WTC11 (cell line): ENCODE data around the gene MBD3L4. TPM values are rescaled to one million over a fixed set of nuclear protein-coding genes. Genes with fewer than 3 reads are reported as not detected.

Experiments used
- ATAC-seq: fragments of 200-7000 bp; cut with Tn5 transposase; 2 replicates; pipeline ENCODE4 v1.10.0; 2021; ENCODE audit warnings: mild to moderate bottlenecking, moderate library complexity
- CTCF ChIA-PET: fragments of 300-600 bp; sonication (Branson Sonifier 250); formaldehyde crosslinking; loops from one replicate; lab custom pipeline; 2021; ENCODE audit warnings: antibody characterized with exemption; lab: Charles Lee
- POLR2A ChIA-PET: fragments of 350-600 bp; sonication (Branson Sonifier 250); formaldehyde crosslinking; loops from one replicate; lab custom pipeline; 2021; ENCODE audit warnings: antibody characterized with exemption; lab: Charles Lee
- DNase-seq: peaks from one replicate; pipeline ENCODE4 v3.0.0; 2021; ENCODE audit warnings: low spot score
- H3K27ac Mint-ChIP-seq: 2 replicates; pipeline ENCODE4 v1.8.0; 2021; ENCODE audit warnings: mixed read lengths
- H3K27me3 Mint-ChIP-seq: 2 replicates; pipeline ENCODE4 v1.8.0; 2021; ENCODE audit warnings: low read depth, mild to moderate bottlenecking, moderate library complexity, mixed read lengths
- H3K36me3 Mint-ChIP-seq: 2 replicates; pipeline ENCODE4 v1.8.0; 2021; ENCODE audit warnings: mixed read lengths
- H3K4me1 Mint-ChIP-seq: 2 replicates; pipeline ENCODE4 v1.8.0; 2022; ENCODE audit warnings: mixed read lengths
- H3K4me3 Mint-ChIP-seq: 2 replicates; pipeline ENCODE4 v1.8.0; 2021; ENCODE audit warnings: mild to moderate bottlenecking, moderate library complexity, mixed read lengths
- H3K9me3 Mint-ChIP-seq: 2 replicates; pipeline ENCODE4 v1.8.0; 2021; ENCODE audit warnings: mixed read lengths
- ATF1 ChIP-seq: sonication (generic); formaldehyde crosslinking; IDR thresholded peaks from 2 replicates; pipeline ENCODE4 v1.8.1; 2023; ENCODE audit warnings: mild to moderate bottlenecking, moderate library complexity, missing genetic modification reagents
- CBFB ChIP-seq: sonication (generic); formaldehyde crosslinking; IDR thresholded peaks from 2 replicates; pipeline ENCODE4 v1.8.1; 2022; ENCODE audit warnings: mild to moderate bottlenecking, low read depth, missing genetic modification reagents
- E2F1 ChIP-seq: sonication (generic); formaldehyde crosslinking; IDR thresholded peaks from 2 replicates; pipeline ENCODE4 v1.8.0; 2022; ENCODE audit warnings: mild to moderate bottlenecking, missing genetic modification reagents
- E2F5 ChIP-seq: sonication (generic); formaldehyde crosslinking; IDR thresholded peaks from 2 replicates; pipeline ENCODE4 v1.8.1; 2022; ENCODE audit warnings: mild to moderate bottlenecking, moderate library complexity, missing genetic modification reagents
- ETV6 ChIP-seq: sonication (generic); formaldehyde crosslinking; IDR thresholded peaks from 2 replicates; pipeline ENCODE4 v1.8.1; 2022; ENCODE audit warnings: mild to moderate bottlenecking, missing genetic modification reagents
- HMGXB4 ChIP-seq: sonication (generic); formaldehyde crosslinking; IDR thresholded peaks from 2 replicates; pipeline ENCODE4 v1.8.1; 2023; ENCODE audit warnings: mild to moderate bottlenecking, moderate library complexity, missing genetic modification reagents
- IRF1 ChIP-seq: sonication (generic); formaldehyde crosslinking; IDR thresholded peaks from 2 replicates; pipeline ENCODE4 v1.8.0; 2023; ENCODE audit warnings: missing genetic modification reagents
- IRF2 ChIP-seq: sonication (generic); formaldehyde crosslinking; IDR thresholded peaks from 2 replicates; pipeline ENCODE4 v1.8.0; 2022; ENCODE audit warnings: low read depth, missing genetic modification reagents, borderline replicate concordance
- PRDM15 ChIP-seq: sonication (generic); formaldehyde crosslinking; IDR thresholded peaks from 2 replicates; pipeline ENCODE4 v1.8.0; 2022; ENCODE audit warnings: missing genetic modification reagents
- PRRX2 ChIP-seq: fragments of 250-450 bp; sonication (Bioruptor Pico); IDR thresholded peaks from 2 replicates; pipeline ENCODE4 v1.8.0; 2021; ENCODE audit warnings: mild to moderate bottlenecking
- SMAD4 ChIP-seq: sonication (generic); formaldehyde crosslinking; IDR thresholded peaks from 2 replicates; pipeline ENCODE4 v1.8.0; 2022; ENCODE audit warnings: mild to moderate bottlenecking, missing genetic modification reagents
- SOX15 ChIP-seq: fragments of 250-450 bp; sonication (Bioruptor Pico); IDR thresholded peaks from 2 replicates; pipeline ENCODE4 v1.9.0; 2021; ENCODE audit warnings: mild to moderate bottlenecking
- TEAD1 ChIP-seq: sonication (generic); formaldehyde crosslinking; IDR thresholded peaks from 2 replicates; pipeline ENCODE4 v1.8.0; 2022; ENCODE audit warnings: mild to moderate bottlenecking, missing genetic modification reagents
- TP53 ChIP-seq: sonication (generic); formaldehyde crosslinking; IDR thresholded peaks from 2 replicates; pipeline ENCODE4 v1.8.1; 2023; ENCODE audit warnings: mild to moderate bottlenecking, missing genetic modification reagents
- ZNF232 ChIP-seq: sonication (generic); formaldehyde crosslinking; IDR thresholded peaks from 2 replicates; pipeline ENCODE4 v1.8.0; 2022; ENCODE audit warnings: mild to moderate bottlenecking, missing genetic modification reagents
- total RNA-seq: library from RNA; stranded (reverse); gene quantifications from 3 replicates; pipeline ENCODE4 v1.2.3, GENCODE V29; 2021

Gene MBD3L4
- total RNA-seq, 1 experiment from 2014 or later = not detected

GRCh38 chr19:7010722-7011593 is 29.0 kb downstream of the MBD3L4 start (continued):
- TF ChIP-seq IRF1 = no peak
- TF ChIP-seq TEAD1 = no peak
- TF ChIP-seq PRRX2 (CRISPR knock-in tag) = no peak
- TF ChIP-seq SOX15 (CRISPR knock-in tag) = no peak
- no peak for TF ChIP-seq IRF2 (CRISPR knock-in tag)
- TF ChIP-seq ZNF232 (CRISPR knock-in tag) = no peak
- TF ChIP-seq SMAD4 = no peak
- TF ChIP-seq, all 79 proteins: peak for 0

- ChIA-PET POLR2A (no interaction called here), CTCF (no interaction called here)
- peaks cover 61% of the 10 kb centered on the region for H3K9me3 Mint-ChIP-seq
- no peaks in the 10 kb centered on the region for H3K4me1 Mint-ChIP-seq
- no peak for TF ChIP-seq E2F1
- no peak for TF ChIP-seq E2F5 (CRISPR knock-in tag)
- no peak for TF ChIP-seq ETV6 (CRISPR knock-in tag)
- TF ChIP-seq TP53 = no peak
- TF ChIP-seq PRDM15 (CRISPR knock-in tag) = no peak
- TF ChIP-seq HMGXB4 = no peak
- TF ChIP-seq PRRX2 (CRISPR knock-in tag) = no peak
- TF ChIP-seq CBFB = no peak
- H3K36me3 Mint-ChIP-seq = peaks cover 48% of the 10 kb centered on the region
- DNase-seq (no peak), ATAC-seq (no peak)
- H3K27me3 Mint-ChIP-seq = peaks cover 22% of the 10 kb centered on the region
- H3K27ac Mint-ChIP-seq = no peak overlapping the region
- H3K4me3 Mint-ChIP-seq = no peak overlapping the region
Measured at GRCh38 chr19:7007859-7008258, 32.1 kb downstream of the MBD3L4 start.

- POLR2A ChIA-PET = no interaction called here
- CTCF ChIA-PET = no interaction called here
Measured at GRCh38 chr19:7006135-7006704, 33.8 kb downstream of the MBD3L4 start.

More at GRCh38 chr19:7006135-7006704, 33.8 kb downstream of the MBD3L4 start:
- Mint-ChIP-seq H3K4me1 (no peaks in the 10 kb centered on the region), H3K27ac (no peak overlapping the region), H3K27me3 (peaks cover 20% of the 10 kb centered on the region), H3K9me3 (peaks cover 55% of the 10 kb centered on the region), H3K36me3 (peaks cover 44% of the 10 kb centered on the region), H3K4me3 (no peak overlapping the region)
- ATAC-seq = no peak
- no peak for DNase-seq
- TF ChIP-seq ATF1 = no peak
- TF ChIP-seq TP53 = no peak
- no peak for TF ChIP-seq E2F1
